K562 (cell line): ENCODE results near the gene TRUB2. TPM values are rescaled to one million over a fixed set of nuclear protein-coding genes. Genes with fewer than 3 reads are reported as not detected.

Experiments
- CBFB ChIP-seq: sonication (generic); formaldehyde crosslinking; IDR thresholded peaks from 2 replicates; pipeline ENCODE4 v1.4.0; 2020; ENCODE audit warnings: mild to moderate bottlenecking, missing genetic modification reagents
- CTCF ChIP-seq, 3 experiments: IDR thresholded peaks in 2 of 3; conservative IDR thresholded peaks in 1 of 3; 2 replicates each; pipeline ENCODE4 v1.5.1; 2011 to 2012; ENCODE audit warnings: low read length in 3 of 3, mild to moderate bottlenecking in 3 of 3, control low read depth in 2 of 3, improper control_type of control experiment in 1 of 3, inconsistent platforms in 1 of 3, low read depth in 1 of 3, mixed read lengths in 1 of 3, moderate library complexity in 1 of 3; ENCODE audit not compliant: insufficient read depth in 2 of 3
- E2F6 ChIP-seq, 2 experiments: IDR thresholded peaks; 2 replicates each; pipeline ENCODE4 v1.6.1; 2011; ENCODE audit warnings: borderline replicate concordance in 1 of 2, control low read depth in 1 of 2, low read depth in 1 of 2, low read length in 1 of 2, mild to moderate bottlenecking in 1 of 2, mixed read lengths in 1 of 2, moderate library complexity in 1 of 2; ENCODE audit not compliant: insufficient read depth in 1 of 2, insufficient read length in 1 of 2, poor library complexity in 1 of 2, severe bottlenecking in 1 of 2; ENCODE audit errors: extremely low read depth in 1 of 2
- ELF2 ChIP-seq: fragments of 250-450 bp; sonication (Bioruptor Pico); IDR thresholded peaks from 2 replicates; pipeline ENCODE4 v1.5.0; 2021; ENCODE audit warnings: mild to moderate bottlenecking
- HSF4 ChIP-seq: fragments of 250-450 bp; sonication (Bioruptor Pico); IDR thresholded peaks from 2 replicates; pipeline ENCODE4 v2.1.2; 2022; ENCODE audit warnings: mild to moderate bottlenecking, moderate library complexity, borderline replicate concordance
- JUNB ChIP-seq: fragments of 450-650 bp; formaldehyde crosslinking; conservative IDR thresholded peaks from 2 replicates; pipeline ENCODE4 v1.4.0; 2020; ENCODE audit warnings: mild to moderate bottlenecking
- JUND ChIP-seq, 2 experiments: IDR thresholded peaks; 2 replicates in 1 of 2; 3 replicates in 1 of 2; pipeline ENCODE4 v1.6.1; 2011; ENCODE audit warnings: borderline replicate concordance in 2 of 2, low read depth in 2 of 2, low read length in 2 of 2, improper control_type of control experiment in 1 of 2, missing biosample characterization in 1 of 2, missing genetic modification characterization in 1 of 2, missing genetic modification reagents in 1 of 2
- KLF6 ChIP-seq: fragments of 250-450 bp; sonication (Bioruptor Pico); IDR thresholded peaks from 2 replicates; pipeline ENCODE4 v1.4.0; 2020; ENCODE audit warnings: mild to moderate bottlenecking, moderate library complexity, borderline replicate concordance
- PYGO2 ChIP-seq: fragments of 450-650 bp; IDR thresholded peaks from 2 replicates; pipeline ENCODE4 v1.6.1; 2016; ENCODE audit warnings: mild to moderate bottlenecking, missing genetic modification characterization, moderate library complexity, missing compliant biosample characterization
- RBFOX2 ChIP-seq: fragments of 200-400 bp; formaldehyde crosslinking; IDR thresholded peaks from 2 replicates; pipeline ENCODE4 v1.6.1; 2017; ENCODE audit warnings: low read depth, mild to moderate bottlenecking, low read length, moderate library complexity
- THRAP3 ChIP-seq: fragments of 450-650 bp; IDR thresholded peaks from 2 replicates; pipeline ENCODE4 v1.6.1; 2016; ENCODE audit warnings: mild to moderate bottlenecking, inconsistent platforms, borderline replicate concordance
- ZBTB1 ChIP-seq: sonication (generic); formaldehyde crosslinking; IDR thresholded peaks from 2 replicates; pipeline ENCODE4 v1.8.1; 2023; ENCODE audit warnings: missing genetic modification reagents, low read depth, mild to moderate bottlenecking, borderline replicate concordance
- ZNF212 ChIP-seq: fragments of 450-650 bp; formaldehyde crosslinking; IDR thresholded peaks from 2 replicates; pipeline ENCODE4 v1.4.0; 2020; ENCODE audit warnings: mild to moderate bottlenecking
- ZNF766 ChIP-seq: fragments of 200-800 bp; sonication (Bioruptor generic); conservative IDR thresholded peaks from 2 replicates; pipeline ENCODE4 v1.6.1; 2016; ENCODE audit warnings: missing genetic modification characterization, missing compliant biosample characterization
- polyA plus RNA-seq, 8 experiments: library from polyadenylated mRNA; depleted of rRNA in 4 of 8; stranded (reverse) in 5 of 8; unstranded in 3 of 8; fragments of >200 nt; fragmentation: Nextera tagmentation in 2 of 8; fragmentation: Illumina TruSeq in 1 of 8; extraction: Ambion mirVana in 2 of 8; extraction: Trizol in 1 of 8; gene quantifications; 2 replicates each; pipeline versions ENCODE4 v1.2.1 to v1.2.3, GENCODE V29; 2011 to 2014; ENCODE audit warnings: inconsistent platforms in 1 of 8, missing spikeins in 1 of 8
- total RNA-seq, 7 experiments: library from RNA; depleted of rRNA in 6 of 7; stranded (reverse); fragments of >200 nt in 6 of 7; fragmentation: Illumina TruSeq in 2 of 7; extraction: Trizol in 2 of 7; gene quantifications; 2 replicates each; pipeline versions ENCODE4 v1.2.1 to v1.2.3, GENCODE V29; 2011 to 2021; ENCODE audit warnings: low replicate concordance in 1 of 7
- TF ChIP-seq, protein P1 (sequence below): fragments of 250-450 bp; sonication (Bioruptor Pico); IDR thresholded peaks from 2 replicates; pipeline ENCODE4 v1.4.0; 2020; ENCODE audit warnings: mild to moderate bottlenecking, moderate library complexity
- TF ChIP-seq, protein P2 (sequence below): fragments of 450-650 bp; formaldehyde crosslinking; IDR thresholded peaks from 2 replicates; pipeline ENCODE4 v1.4.0; 2022; ENCODE audit warnings: missing genetic modification characterization
- TF ChIP-seq, protein P3 (sequence below): conservative IDR thresholded peaks from 2 replicates; pipeline ENCODE4 v1.6.1; 2011; ENCODE audit warnings: low read depth, mild to moderate bottlenecking, low read length; ENCODE audit not compliant: control insufficient read depth

Gene TRUB2
- total and polyA plus RNA-seq, 9 of the 15 experiments (the other 6 are each of a cell fraction or from before 2014, with no cell fraction given): 9.3 to 110 (median 63.0) TPM

DNA sequence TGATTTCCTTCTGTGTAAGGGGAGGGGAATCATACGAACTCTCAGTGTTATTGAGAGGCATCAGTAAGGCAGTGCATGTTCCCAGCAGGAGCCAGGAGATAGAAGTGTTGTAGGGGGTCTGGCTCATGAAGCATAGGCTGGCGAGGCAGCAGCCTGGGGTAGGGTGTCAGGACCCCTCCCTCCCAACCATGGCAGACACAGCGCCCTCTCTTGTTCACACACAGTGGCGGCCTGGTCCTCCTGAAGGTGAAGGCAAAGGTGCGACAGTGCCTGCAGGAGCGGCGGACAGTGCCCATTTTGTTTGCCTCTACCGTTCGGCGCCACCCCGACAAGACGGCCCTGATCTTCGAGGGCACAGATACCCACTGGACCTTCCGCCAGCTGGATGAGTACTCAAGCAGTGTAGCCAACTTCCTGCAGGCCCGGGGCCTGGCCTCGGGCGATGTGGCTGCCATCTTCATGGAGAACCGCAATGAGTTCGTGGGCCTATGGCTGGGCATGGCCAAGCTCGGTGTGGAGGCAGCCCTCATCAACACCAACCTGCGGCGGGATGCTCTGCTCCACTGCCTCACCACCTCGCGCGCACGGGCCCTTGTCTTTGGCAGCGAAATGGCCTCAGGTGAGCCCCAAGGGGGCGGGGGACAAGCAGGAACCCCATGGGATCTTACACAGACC is 22.8 kb upstream of the TRUB2 start (continued):
- TF ChIP-seq, protein P1, sequence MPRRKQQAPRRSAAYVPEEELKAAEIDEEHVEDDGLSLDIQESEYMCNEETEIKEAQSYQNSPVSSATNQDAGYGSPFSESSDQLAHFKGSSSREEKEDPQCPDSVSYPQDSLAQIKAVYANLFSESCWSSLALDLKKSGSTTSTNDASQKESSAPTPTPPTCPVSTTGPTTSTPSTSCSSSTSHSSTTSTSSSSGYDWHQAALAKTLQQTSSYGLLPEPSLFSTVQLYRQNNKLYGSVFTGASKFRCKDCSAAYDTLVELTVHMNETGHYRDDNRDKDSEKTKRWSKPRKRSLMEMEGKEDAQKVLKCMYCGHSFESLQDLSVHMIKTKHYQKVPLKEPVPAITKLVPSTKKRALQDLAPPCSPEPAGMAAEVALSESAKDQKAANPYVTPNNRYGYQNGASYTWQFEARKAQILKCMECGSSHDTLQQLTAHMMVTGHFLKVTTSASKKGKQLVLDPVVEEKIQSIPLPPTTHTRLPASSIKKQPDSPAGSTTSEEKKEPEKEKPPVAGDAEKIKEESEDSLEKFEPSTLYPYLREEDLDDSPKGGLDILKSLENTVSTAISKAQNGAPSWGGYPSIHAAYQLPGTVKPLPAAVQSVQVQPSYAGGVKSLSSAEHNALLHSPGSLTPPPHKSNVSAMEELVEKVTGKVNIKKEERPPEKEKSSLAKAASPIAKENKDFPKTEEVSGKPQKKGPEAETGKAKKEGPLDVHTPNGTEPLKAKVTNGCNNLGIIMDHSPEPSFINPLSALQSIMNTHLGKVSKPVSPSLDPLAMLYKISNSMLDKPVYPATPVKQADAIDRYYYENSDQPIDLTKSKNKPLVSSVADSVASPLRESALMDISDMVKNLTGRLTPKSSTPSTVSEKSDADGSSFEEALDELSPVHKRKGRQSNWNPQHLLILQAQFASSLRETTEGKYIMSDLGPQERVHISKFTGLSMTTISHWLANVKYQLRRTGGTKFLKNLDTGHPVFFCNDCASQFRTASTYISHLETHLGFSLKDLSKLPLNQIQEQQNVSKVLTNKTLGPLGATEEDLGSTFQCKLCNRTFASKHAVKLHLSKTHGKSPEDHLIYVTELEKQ: no peak
- TF ChIP-seq JUNB (CRISPR knock-in tag): no peak
- peak in 1 of 3 experiments; percentile 17; a peak in 1 of 6 replicates for TF ChIP-seq CTCF (IDR thresholded peaks at IDR 0.05 in 2 of 3, conservative IDR thresholded peaks at IDR 0.05 in 1 of 3; ENCODE audit: insufficient read depth in 2 of 3, low read depth in 1 of 3, low read length in 3 of 3)
- TF ChIP-seq RBFOX2: peak; percentile 32; the same call in 1 of the 2 replicates
- no peak for TF ChIP-seq PYGO2
- no peak for TF ChIP-seq ZNF212 (CRISPR knock-in tag)
- TF ChIP-seq, protein P2, sequence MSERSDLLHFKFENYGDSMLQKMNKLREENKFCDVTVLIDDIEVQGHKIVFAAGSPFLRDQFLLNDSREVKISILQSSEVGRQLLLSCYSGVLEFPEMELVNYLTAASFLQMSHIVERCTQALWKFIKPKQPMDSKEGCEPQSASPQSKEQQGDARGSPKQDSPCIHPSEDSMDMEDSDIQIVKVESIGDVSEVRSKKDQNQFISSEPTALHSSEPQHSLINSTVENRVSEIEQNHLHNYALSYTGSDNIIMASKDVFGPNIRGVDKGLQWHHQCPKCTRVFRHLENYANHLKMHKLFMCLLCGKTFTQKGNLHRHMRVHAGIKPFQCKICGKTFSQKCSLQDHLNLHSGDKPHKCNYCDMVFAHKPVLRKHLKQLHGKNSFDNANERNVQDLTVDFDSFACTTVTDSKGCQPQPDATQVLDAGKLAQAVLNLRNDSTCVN (CRISPR knock-in tag): no peak
- TF ChIP-seq, protein P3, sequence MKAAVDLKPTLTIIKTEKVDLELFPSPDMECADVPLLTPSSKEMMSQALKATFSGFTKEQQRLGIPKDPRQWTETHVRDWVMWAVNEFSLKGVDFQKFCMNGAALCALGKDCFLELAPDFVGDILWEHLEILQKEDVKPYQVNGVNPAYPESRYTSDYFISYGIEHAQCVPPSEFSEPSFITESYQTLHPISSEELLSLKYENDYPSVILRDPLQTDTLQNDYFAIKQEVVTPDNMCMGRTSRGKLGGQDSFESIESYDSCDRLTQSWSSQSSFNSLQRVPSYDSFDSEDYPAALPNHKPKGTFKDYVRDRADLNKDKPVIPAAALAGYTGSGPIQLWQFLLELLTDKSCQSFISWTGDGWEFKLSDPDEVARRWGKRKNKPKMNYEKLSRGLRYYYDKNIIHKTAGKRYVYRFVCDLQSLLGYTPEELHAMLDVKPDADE: no peak
- no peak for TF ChIP-seq HSF4
- TF ChIP-seq JUND (IDR thresholded peaks at IDR 0.05; ENCODE audit: borderline replicate concordance, low read depth, low read length): no peak
- no peak for TF ChIP-seq JUND (tag; IDR thresholded peaks at IDR 0.05; ENCODE audit: borderline replicate concordance, low read depth, low read length)
- no peak for TF ChIP-seq THRAP3
- TF ChIP-seq CBFB: no peak
- TF ChIP-seq ZBTB1 (CRISPR knock-in tag): no peak
- no peak for TF ChIP-seq KLF6
- TF ChIP-seq ZNF766 (CRISPR knock-in tag): no peak
- TF ChIP-seq ELF2: no peak
- TF ChIP-seq E2F6 (IDR thresholded peaks at IDR 0.05; ENCODE audit: borderline replicate concordance in 1 of 2, extremely low read depth in 1 of 2, insufficient read depth in 1 of 2, insufficient read length in 1 of 2, low read depth in 1 of 2, low read length in 1 of 2, poor library complexity in 1 of 2, severe bottlenecking in 1 of 2): no peak
